GM12878 (cell line): ENCODE data around the gene PSMD14. TPM values are rescaled to one million over a fixed set of nuclear protein-coding genes. Genes with fewer than 3 reads are reported as not detected.

ENCODE experiments used
- ATAC-seq: fragments of 200-7000 bp; cut with Tn5 transposase; 3 replicates; pipeline ENCODE4 v1.9.1; 2020; ENCODE audit warnings: mild to moderate bottlenecking, moderate library complexity
- BruUV-seq: library from RNA; stranded (reverse); fragments of 400-500 nt; replicated peaks from 2 replicates; lab custom pipeline; 2021; lab: Mats Ljungman, UMichigan
- CTCF ChIA-PET: fragments of 300-600 bp; sonication (Branson Sonifier 250); formaldehyde crosslinking; extraction: SDS; loops from one replicate; lab custom pipeline; 2021; ENCODE audit warnings: inconsistent platforms; lab: Yijun Ruan, JAX
- POLR2A ChIA-PET: fragments of 350-600 bp; formaldehyde crosslinking; extraction: SDS; loops from one replicate; lab custom pipeline; 2021; ENCODE audit warnings: inconsistent platforms; lab: Charles Lee
- RAD21 ChIA-PET: fragments of 300-600 bp; sonication (Branson Sonifier 250); formaldehyde crosslinking; loops from one replicate; lab custom pipeline; 2023; ENCODE audit warnings: antibody characterized with exemption; ENCODE audit not compliant: unreplicated experiment; lab: Charles Lee
- SMC1A ChIA-PET: fragments of 300-600 bp; sonication (Branson Sonifier 250); formaldehyde crosslinking; loops from one replicate; lab custom pipeline; 2023; ENCODE audit not compliant: unreplicated experiment, uncharacterized antibody; lab: Charles Lee
- DNase-seq: peaks from one replicate; pipeline ENCODE4 v3.0.0-alpha.2; 2011; ENCODE audit warnings: low read depth, low spot score
- FAIRE-seq: peaks from 3 replicates; lab custom pipeline; 2011; peaks lifted over from hg19 to GRCh38; lab: Jason Lieb, UNC
- H2AFZ ChIP-seq: 2 replicates; pipeline ENCODE4 v1.6.0; 2011; ENCODE audit warnings: low read depth, low read length, control low read depth; ENCODE audit not compliant: control insufficient read depth
- H3K27ac ChIP-seq: 2 replicates; pipeline ENCODE4 v1.5.1; 2011; ENCODE audit warnings: control low read depth; ENCODE audit not compliant: control insufficient read depth, insufficient read depth
- H3K27me3 ChIP-seq, 2 experiments: replicated peaks in 1 of 2; 2 replicates each; pipeline versions ENCODE4 v1.6.0 to v1.6.1; 2011; ENCODE audit warnings: low read length in 1 of 2; ENCODE audit not compliant: control insufficient read depth in 2 of 2, insufficient read depth in 2 of 2
- H3K36me3 ChIP-seq, 2 experiments: 2 replicates each; pipeline ENCODE4 v1.5.1; 2011; ENCODE audit warnings: low read length in 1 of 2; ENCODE audit not compliant: control insufficient read depth in 2 of 2, insufficient read depth in 2 of 2
- H3K4me1 ChIP-seq: 2 replicates; pipeline ENCODE4 v1.6.1; 2011; ENCODE audit warnings: mild to moderate bottlenecking, low read length, moderate library complexity, mixed read lengths; ENCODE audit not compliant: control insufficient read depth, insufficient read depth
- H3K4me2 ChIP-seq: 2 replicates; pipeline ENCODE4 v1.6.0; 2011; ENCODE audit warnings: control low read depth; ENCODE audit not compliant: control insufficient read depth, insufficient read depth
- H3K4me3 ChIP-seq: fragments of 200-600 bp; sonication (generic); 2 replicates; pipeline ENCODE4 v1.5.1; 2016
- H3K79me2 ChIP-seq: 2 replicates; pipeline ENCODE4 v1.6.0; 2011; ENCODE audit warnings: low read length; ENCODE audit not compliant: control insufficient read depth, insufficient read depth
- H3K9ac ChIP-seq: 2 replicates; pipeline ENCODE4 v1.8.0; 2011; ENCODE audit warnings: low read length, control low read depth, mixed read lengths; ENCODE audit not compliant: control insufficient read depth, insufficient read depth
- H3K9me3 ChIP-seq: replicated peaks from 3 replicates; pipeline ENCODE4 v1.5.1; 2011; ENCODE audit warnings: mild to moderate bottlenecking, low read length; ENCODE audit not compliant: control insufficient read depth, insufficient read depth
- H4K20me1 ChIP-seq: 2 replicates; pipeline ENCODE4 v1.6.0; 2011; ENCODE audit not compliant: control insufficient read depth, insufficient read depth
- NBN ChIP-seq: fragments of 450-650 bp; IDR thresholded peaks from 2 replicates; pipeline ENCODE4 v1.6.1; 2016
- STAT1 ChIP-seq: fragments of 450-650 bp; conservative IDR thresholded peaks from 2 replicates; pipeline ENCODE4 v1.6.1; 2014; ENCODE audit warnings: antibody characterized with exemption, mild to moderate bottlenecking
- WGBS: methylation state at CpG from one replicate; pipeline ENCODE4 v1.1.6; 2016; ENCODE audit warnings: low lambda C conversion rate; ENCODE audit not compliant: insufficient replicate concordance, insufficient coverage; ENCODE audit errors: missing lambda C conversion rate; 5-methylcytosine and 5-hydroxymethylcytosine counted together
- in situ Hi-C: fragments of 300-500 bp; cut with MboI; formaldehyde crosslinking; loops from 9 replicates; pipeline ENCODE4 v1.14.3; 2018; ENCODE audit warnings: mixed read lengths
- intact Hi-C: fragments of 100-400 bp; cut with micrococcal nuclease; formaldehyde crosslinking; loops from one replicate; pipeline ENCODE4 v1.14.2; 2022; ENCODE audit not compliant: unreplicated experiment
- polyA plus RNA-seq, 11 experiments: library from polyadenylated mRNA; depleted of rRNA in 4 of 11; unstranded in 6 of 11; stranded (reverse) in 5 of 11; fragments of >200 nt; fragmentation: Nextera tagmentation in 4 of 11; fragmentation: Illumina TruSeq in 1 of 11; extraction: Ambion mirVana in 4 of 11; extraction: Trizol in 1 of 11; gene quantifications; 1 replicate in 1 of 11; 2 replicates in 10 of 11; pipeline versions ENCODE4 v1.2.1 to v1.2.3, GENCODE V29; 2011 to 2016; ENCODE audit warnings: inconsistent platforms in 2 of 11, missing spikeins in 2 of 11, low read depth in 1 of 11
- total RNA-seq, 4 experiments: library from RNA; depleted of rRNA in 3 of 4; stranded (reverse); fragments of >200 nt in 3 of 4; fragmentation: Illumina TruSeq in 1 of 4; extraction: Trizol in 1 of 4; gene quantifications; 2 replicates each; pipeline versions ENCODE4 v1.2.1 to v1.2.3, GENCODE V29; 2013 to 2021

Gene PSMD14
- total and polyA plus RNA-seq, 10 of the 15 experiments (the other 5 are each of a cell fraction or from before 2014, with no cell fraction given): 70.5 to 253 (median 127) TPM

DNA sequence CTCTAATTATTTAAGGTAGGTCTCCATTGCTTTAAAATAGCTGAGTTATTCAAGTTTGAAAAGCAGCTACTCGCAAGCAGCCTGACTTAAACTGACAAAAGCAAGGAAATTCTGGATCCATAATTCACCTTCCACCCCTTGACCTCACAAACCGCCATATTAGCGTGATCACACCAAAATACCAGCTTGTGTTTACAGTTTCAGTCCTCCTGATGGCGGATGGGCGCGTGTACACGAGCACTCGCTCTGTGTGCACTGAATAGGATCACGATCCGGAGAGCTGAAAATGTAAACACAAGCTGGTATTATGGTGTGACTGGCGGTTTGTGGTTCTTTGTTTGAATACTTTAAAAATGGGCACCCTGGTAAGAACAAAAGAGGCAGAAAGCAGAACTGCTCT, 42.4 kb upstream of the PSMD14 start:
- H3K79me2 ChIP-seq: no peaks in the 10 kb centered on the region
- H3K4me3 ChIP-seq: no peak overlapping the region
- WGBS: 79% methylated on average over 11 of the region's 11 CpGs
- no peak overlapping the region for H3K9ac ChIP-seq
- in situ Hi-C loops (loop anchor here (25.0 kb wide), 1 partner anchor 671 kb away; no protein-coding TSS in a partner anchor), intact Hi-C loops (no loop called here)
- H3K36me3 ChIP-seq: no peaks in the 10 kb centered on the region
- H4K20me1 ChIP-seq: no peaks in the 10 kb centered on the region
- H2AFZ ChIP-seq: no peak overlapping the region
- BruUV-seq: no TSS peak
- H3K9me3 ChIP-seq: no peaks in the 10 kb centered on the region; the same call in 2 of the 3 replicates
- CTCF ChIA-PET: interaction anchor here (0.5 to 4.6 kb wide), 6 partner anchors 9 to 1156 kb away, joined by 3 to 21 read pairs (median 4); no protein-coding TSS in a partner anchor
- POLR2A ChIA-PET: no interaction called here
- H3K4me1 ChIP-seq: no peaks in the 10 kb centered on the region
- no peak for DNase-seq
- no peak overlapping the region for H3K4me2 ChIP-seq
- TF ChIP-seq STAT1: no peak
- FAIRE-seq: no peak
- no peaks in the 10 kb centered on the region for H3K27me3 ChIP-seq
- SMC1A ChIA-PET: interaction anchor here (1.1 to 1.7 kb wide), 6 partner anchors 11 to 136 kb away, joined by 4 to 6 read pairs (median 4); no protein-coding TSS in a partner anchor
- no peak overlapping the region for H3K27ac ChIP-seq
- no peak for ATAC-seq
- RAD21 ChIA-PET: interaction anchor here (0.7 to 1.4 kb wide), 2 partner anchors 15 to 40 kb away, joined by 3 read pairs; no protein-coding TSS in a partner anchor

DNA sequence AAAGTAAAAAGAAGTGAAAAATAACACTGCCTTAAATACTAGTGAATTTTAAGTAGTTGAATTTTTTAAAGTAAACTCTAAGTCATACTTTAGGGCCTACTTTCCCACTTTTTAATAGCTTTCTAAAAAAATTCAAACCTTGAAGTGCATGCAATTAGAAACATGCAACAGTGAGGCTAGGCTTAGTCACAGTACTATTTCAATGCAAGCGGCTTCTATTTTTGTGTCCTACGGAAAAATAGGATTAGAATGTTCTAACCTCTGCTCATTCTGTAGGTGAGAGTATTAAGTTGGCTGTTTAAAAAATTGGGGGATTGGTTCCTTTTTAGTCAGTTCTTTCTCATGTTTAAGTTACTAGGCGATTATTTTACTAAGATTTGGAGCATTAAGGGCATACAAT, 39.1 kb upstream of the PSMD14 start:
- in situ Hi-C loops (loop anchor here (25.0 kb wide), 1 partner anchor 668 kb away; no protein-coding TSS in a partner anchor), intact Hi-C loops (no loop called here)
- Histone ChIP-seq H3K79me2 (no peaks in the 10 kb centered on the region), H3K9me3 (no peaks in the 10 kb centered on the region; the same call in 2 of the 3 replicates), H2AFZ (no peak overlapping the region), H4K20me1 (no peaks in the 10 kb centered on the region), H3K36me3 (no peaks in the 10 kb centered on the region), H3K9ac (no peak overlapping the region), H3K27me3 (no peaks in the 10 kb centered on the region), H3K27ac (no peak overlapping the region), H3K4me3 (no peak overlapping the region), H3K4me1 (no peaks in the 10 kb centered on the region), H3K4me2 (no peak overlapping the region)
- FAIRE-seq: no peak
- ChIA-PET SMC1A (interaction anchor here (2.9 to 3.8 kb wide), 3 partner anchors 20 to 45 kb away, joined by 10 to 26 read pairs (median 12); no protein-coding TSS in a partner anchor), RAD21 (interaction anchor here (0.6 to 2.4 kb wide), 3 partner anchors 15 to 205 kb away, joined by 4 to 7 read pairs (median 6); no protein-coding TSS in a partner anchor), CTCF (interaction anchor here (0.7 to 11.0 kb wide), 7 partner anchors 10 to 205 kb away, joined by 3 to 157 read pairs (median 6); no protein-coding TSS in a partner anchor), POLR2A (no interaction called here)
- DNase-seq: no peak
- no peak for TF ChIP-seq NBN
- no TSS peak for BruUV-seq
- 76% methylated on average over 3 of the region's 3 CpGs for WGBS
- no peak for ATAC-seq
